Keratinocyte (primary cell): ENCODE results near the gene IFITM5.
"Not testable (repeated sequence)": the region's sequence is repeated elsewhere in the genome, so short reads cannot be mapped to it uniquely, and the experiment has no call there.

Experiments
- EZH2 ChIP-seq: IDR thresholded peaks from one replicate; pipeline ENCODE4 v1.6.1; 2012; ENCODE audit warnings: inconsistent platforms, mild to moderate bottlenecking, low read length, moderate library complexity
- TF ChIP-seq, protein P1 (sequence below), 3 experiments: IDR thresholded peaks in 1 of 3; conservative IDR thresholded peaks in 1 of 3; optimal IDR thresholded peaks in 1 of 3; 2 replicates in 2 of 3; 3 replicates in 1 of 3; pipeline versions ENCODE3 to v1.5.1; 2011; ENCODE audit warnings: low read length in 3 of 3, mild to moderate bottlenecking in 3 of 3, moderate library complexity in 2 of 3, control low read depth in 1 of 3, inconsistent platforms in 1 of 3; ENCODE audit not compliant: insufficient read depth in 2 of 3; ENCODE audit errors: extremely low read depth in 1 of 3

DNA sequence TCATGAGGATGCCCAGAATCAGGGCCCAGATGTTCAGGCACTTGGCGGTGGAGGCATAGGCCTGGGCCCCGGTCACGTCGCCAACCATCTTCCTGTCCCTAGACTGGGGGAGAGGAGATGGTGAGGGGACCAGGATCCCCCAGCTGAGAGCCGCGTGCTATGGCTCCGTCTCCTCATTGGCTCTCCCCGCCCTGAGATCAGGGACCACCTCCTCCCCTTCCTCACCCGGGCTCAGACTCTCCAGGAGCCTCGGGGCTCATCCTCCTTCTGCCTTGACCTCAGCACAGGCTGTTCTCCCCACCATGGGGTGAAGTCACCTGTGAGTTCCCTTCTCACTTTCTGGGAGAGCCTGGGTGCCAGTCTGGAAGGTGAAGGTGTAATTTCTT, 20.6 kb upstream of the IFITM5 start:
- TF ChIP-seq, protein P1, sequence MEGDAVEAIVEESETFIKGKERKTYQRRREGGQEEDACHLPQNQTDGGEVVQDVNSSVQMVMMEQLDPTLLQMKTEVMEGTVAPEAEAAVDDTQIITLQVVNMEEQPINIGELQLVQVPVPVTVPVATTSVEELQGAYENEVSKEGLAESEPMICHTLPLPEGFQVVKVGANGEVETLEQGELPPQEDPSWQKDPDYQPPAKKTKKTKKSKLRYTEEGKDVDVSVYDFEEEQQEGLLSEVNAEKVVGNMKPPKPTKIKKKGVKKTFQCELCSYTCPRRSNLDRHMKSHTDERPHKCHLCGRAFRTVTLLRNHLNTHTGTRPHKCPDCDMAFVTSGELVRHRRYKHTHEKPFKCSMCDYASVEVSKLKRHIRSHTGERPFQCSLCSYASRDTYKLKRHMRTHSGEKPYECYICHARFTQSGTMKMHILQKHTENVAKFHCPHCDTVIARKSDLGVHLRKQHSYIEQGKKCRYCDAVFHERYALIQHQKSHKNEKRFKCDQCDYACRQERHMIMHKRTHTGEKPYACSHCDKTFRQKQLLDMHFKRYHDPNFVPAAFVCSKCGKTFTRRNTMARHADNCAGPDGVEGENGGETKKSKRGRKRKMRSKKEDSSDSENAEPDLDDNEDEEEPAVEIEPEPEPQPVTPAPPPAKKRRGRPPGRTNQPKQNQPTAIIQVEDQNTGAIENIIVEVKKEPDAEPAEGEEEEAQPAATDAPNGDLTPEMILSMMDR (optimal IDR thresholded peaks at IDR 0.05 in 1 of 3, IDR thresholded peaks at IDR 0.05 in 1 of 3, conservative IDR thresholded peaks at IDR 0.05 in 1 of 3; ENCODE audit: extremely low read depth in 1 of 3, insufficient read depth in 2 of 3, low read length in 3 of 3), result not testable (repeated sequence)
- not testable (repeated sequence) for TF ChIP-seq EZH2
